ENCODE results near the gene TPH2. TPM values are rescaled to one million over a fixed set of nuclear protein-coding genes. Genes with fewer than 3 reads are reported as not detected.

The TPH2 gene
- total RNA-seq, 1 experiment from 2014 or later, result not detected

DNA sequence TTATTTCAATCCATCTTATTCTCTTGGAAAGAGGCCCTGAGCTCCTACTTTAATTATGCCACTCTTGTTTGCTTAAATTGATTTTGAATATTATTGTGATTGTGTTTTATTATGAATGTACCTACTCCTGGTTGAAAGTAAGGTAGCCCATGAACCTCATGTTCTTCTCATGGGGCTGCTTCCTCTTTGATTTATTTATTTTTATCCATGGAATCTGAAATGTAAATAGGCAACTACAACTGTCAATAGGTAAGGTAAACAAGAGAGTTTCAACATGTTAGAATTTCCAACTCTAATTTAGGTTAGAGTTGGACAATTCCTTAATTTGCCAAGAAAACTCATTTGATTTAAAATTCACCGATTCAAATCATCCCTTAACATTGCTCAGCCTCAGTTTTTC, 16.2 kb downstream of the TPH2 start:
- no peak for DNase-seq (ENCODE audit: low read depth)
- in situ Hi-C loops (cut with HindIII; ENCODE audit: low pct_unique_long_range_greater_than_20kb, low sequenced_read_pairs), result no loop called here

- in situ Hi-C loops (cut with HindIII; ENCODE audit: low pct_unique_long_range_greater_than_20kb, low sequenced_read_pairs), result no loop called here
- no peak for DNase-seq (ENCODE audit: low read depth)
Measured at GRCh38 chr12:71955970-71956369, 17.3 kb downstream of the TPH2 start.

- no peak for DNase-seq (ENCODE audit: low read depth)
- in situ Hi-C loops (cut with HindIII; ENCODE audit: low pct_unique_long_range_greater_than_20kb, low sequenced_read_pairs), result no loop called here
Measured at GRCh38 chr12:71958056-71958455, 19.4 kb downstream of the TPH2 start.

DNA sequence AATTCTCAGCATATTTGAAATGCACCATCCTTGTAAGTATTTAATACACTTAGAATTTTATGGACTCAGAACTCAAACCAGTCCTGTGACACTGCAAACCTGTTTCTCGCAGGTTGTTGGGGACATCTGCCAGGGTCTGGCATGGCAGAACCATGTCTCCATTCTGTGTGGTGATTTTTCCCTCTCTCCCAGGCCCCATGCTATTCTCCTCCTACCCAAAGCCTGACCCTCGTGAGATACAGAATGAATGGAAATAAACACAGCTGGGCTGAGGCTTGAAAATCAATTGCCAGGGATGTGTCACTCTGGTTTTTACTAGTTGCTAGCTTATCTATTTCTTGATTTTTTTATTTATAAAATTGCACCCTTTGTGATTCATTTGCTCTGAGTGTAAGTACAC, 19.8 kb downstream of the TPH2 start:
- in situ Hi-C loops (cut with HindIII; ENCODE audit: low pct_unique_long_range_greater_than_20kb, low sequenced_read_pairs), result no loop called here
- DNase-seq (ENCODE audit: low read depth), result no peak

- in situ Hi-C loops (cut with HindIII; ENCODE audit: low pct_unique_long_range_greater_than_20kb, low sequenced_read_pairs), result no loop called here
- no peak for DNase-seq (ENCODE audit: low read depth)
Measured at GRCh38 chr12:71958993-71959578, 20.4 kb downstream of the TPH2 start.

DNA sequence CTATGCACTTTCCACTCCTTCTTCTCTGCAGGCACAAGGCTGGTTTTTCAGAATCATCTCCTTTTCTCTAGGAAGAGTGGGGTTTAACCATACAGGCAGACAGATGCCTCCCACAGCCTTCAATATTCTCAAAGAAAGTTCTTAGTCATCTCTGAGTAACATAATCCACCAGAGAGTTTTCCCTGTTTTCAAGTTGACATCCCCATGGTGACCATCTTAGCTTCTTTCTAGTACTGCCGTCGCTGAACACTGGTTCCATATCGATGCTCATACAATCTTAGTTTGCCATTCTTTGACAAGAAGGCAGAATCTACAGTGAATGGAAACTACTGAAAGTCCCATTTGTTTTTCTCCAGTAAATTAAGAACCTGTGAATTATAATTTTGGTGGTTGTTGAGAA, 28.6 kb downstream of the TPH2 start:
- no peak for DNase-seq (ENCODE audit: low read depth)
- in situ Hi-C loops (cut with HindIII; ENCODE audit: low pct_unique_long_range_greater_than_20kb, low sequenced_read_pairs), result no loop called here

DNA sequence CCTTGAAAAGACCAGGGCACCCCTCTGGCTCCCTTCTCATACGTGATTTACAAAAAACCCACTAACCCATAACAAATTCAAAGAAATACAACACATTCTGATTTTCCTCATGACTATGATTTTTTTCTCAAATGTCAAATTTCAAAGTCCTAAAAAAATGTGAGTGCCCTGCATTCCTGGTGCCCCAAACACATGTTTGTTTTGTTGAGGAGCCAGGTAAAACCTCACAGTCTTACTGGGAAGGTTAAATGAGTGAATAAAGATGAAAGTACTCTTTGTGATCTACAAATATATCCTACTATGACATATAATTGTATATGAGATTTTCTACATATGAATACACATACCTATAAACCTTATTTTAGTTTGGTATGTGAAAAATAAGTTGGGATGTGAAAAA, 30.7 kb downstream of the TPH2 start:
- no peak for DNase-seq (ENCODE audit: low read depth)
- in situ Hi-C loops (cut with HindIII; ENCODE audit: low pct_unique_long_range_greater_than_20kb, low sequenced_read_pairs), result no loop called here

DNA sequence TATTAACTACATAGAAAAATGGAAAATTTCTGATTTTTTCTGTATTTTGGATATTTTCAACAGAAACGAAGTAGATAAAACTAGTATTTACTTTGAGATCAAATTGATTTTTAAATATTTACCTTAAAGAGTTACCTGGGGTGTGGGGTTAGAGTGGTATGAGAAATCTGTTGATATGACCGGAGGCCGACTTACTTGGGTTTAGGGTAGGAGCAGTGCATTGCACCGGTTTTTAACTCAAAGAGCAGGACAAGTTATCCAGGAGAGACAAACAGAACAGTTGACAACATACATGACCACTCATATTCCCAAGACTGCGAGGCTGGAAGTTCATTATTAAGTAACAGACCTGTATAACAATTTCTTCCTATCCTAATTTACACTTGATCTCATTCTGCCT, 31.4 kb downstream of the TPH2 start:
- in situ Hi-C loops (cut with HindIII; ENCODE audit: low pct_unique_long_range_greater_than_20kb, low sequenced_read_pairs), result no loop called here

DNA sequence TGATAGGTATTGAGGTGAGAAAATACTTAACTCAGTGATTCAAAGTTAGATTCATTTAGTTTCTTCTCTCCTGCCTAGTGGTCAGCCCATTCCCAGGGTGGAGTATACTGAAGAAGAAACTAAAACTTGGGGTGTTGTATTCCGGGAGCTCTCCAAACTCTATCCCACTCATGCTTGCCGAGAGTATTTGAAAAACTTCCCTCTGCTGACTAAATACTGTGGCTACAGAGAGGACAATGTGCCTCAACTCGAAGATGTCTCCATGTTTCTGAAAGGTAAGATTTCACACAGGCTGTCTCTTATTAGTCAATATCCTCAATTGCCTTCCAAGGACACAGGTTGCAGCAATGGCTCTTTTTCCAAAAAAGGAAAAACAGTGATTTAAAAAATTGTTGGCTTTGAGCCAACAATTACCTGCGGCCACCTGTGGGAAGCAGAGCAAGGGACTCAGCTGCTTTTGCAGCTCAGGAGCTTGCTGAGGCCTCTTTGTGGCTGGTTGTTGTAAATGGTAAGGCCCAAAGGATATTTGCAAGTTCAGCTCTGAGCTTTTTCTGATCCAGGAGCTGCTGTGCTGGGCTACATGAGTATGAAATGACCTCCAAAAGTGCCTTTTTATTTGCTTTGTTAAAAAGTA, 33.9 kb downstream of the TPH2 start:
- DNase-seq (ENCODE audit: low read depth), result no peak
- in situ Hi-C loops (cut with HindIII; ENCODE audit: low pct_unique_long_range_greater_than_20kb, low sequenced_read_pairs), result no loop called here

More for the DNA sequence above, 31.4 kb downstream of the TPH2 start:
- no peak for DNase-seq (ENCODE audit: low read depth)

GRCh38 chr12:71973687-71974086, 35.0 kb downstream of the TPH2 start:
- DNase-seq (ENCODE audit: low read depth), result no peak
- in situ Hi-C loops (cut with HindIII; ENCODE audit: low pct_unique_long_range_greater_than_20kb, low sequenced_read_pairs), result no loop called here

- in situ Hi-C loops (cut with HindIII; ENCODE audit: low pct_unique_long_range_greater_than_20kb, low sequenced_read_pairs), result no loop called here
- DNase-seq (ENCODE audit: low read depth), result no peak
Measured at GRCh38 chr12:71980538-71980937, 41.9 kb downstream of the TPH2 start.

GRCh38 chr12:71981149-71981548, 42.5 kb downstream of the TPH2 start:
- in situ Hi-C loops (cut with HindIII; ENCODE audit: low pct_unique_long_range_greater_than_20kb, low sequenced_read_pairs), result no loop called here
- no peak for DNase-seq (ENCODE audit: low read depth)

GRCh38 chr12:71994715-71995114, 56.1 kb downstream of the TPH2 start:
- in situ Hi-C loops (cut with HindIII; ENCODE audit: low pct_unique_long_range_greater_than_20kb, low sequenced_read_pairs), result no loop called here
- DNase-seq (ENCODE audit: low read depth), result no peak

DNA sequence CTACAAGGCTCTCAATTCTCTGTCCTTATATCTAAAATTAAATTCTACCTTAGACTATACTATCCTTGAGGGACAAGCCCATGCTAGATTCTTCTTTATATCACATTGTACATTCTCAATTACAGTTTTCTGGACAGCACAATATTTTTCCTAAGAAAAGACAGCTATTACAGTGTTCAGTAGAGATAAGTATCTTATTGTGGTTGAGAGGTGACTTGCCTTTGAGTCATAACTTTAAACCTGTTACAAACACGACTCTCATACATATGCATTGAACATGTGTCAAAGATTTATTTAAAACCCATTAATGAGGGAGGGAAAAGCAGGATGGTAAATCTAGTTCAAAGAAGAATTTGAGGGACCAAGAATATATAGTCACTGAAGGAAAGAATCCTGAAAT, 61.1 kb downstream of the TPH2 start:
- DNase-seq (ENCODE audit: low read depth), result peak; percentile 10
- in situ Hi-C loops (cut with HindIII; ENCODE audit: low pct_unique_long_range_greater_than_20kb, low sequenced_read_pairs), result no loop called here

- in situ Hi-C loops (cut with HindIII; ENCODE audit: low pct_unique_long_range_greater_than_20kb, low sequenced_read_pairs), result no loop called here
- no peak for DNase-seq (ENCODE audit: low read depth)
Measured at GRCh38 chr12:72000969-72001648, 62.5 kb downstream of the TPH2 start.

DNA sequence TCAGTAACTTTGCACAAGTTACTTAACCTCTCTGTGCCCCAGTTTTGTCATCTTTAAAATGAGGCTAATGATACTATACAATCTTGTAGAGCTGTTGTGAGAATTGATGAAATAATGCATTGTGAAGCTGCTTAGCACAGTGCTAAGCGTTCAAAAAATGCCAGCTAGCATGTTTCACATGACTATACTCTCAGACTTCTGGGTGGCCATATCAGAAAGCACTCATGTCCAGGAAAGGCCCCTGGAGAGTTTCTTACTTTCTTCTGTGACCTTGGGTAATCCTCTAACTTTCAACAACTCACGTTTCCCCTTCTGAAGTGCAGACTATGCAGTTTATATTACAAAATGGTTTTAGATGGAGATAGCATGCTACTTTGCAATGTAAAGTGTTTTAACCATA, 68.1 kb downstream of the TPH2 start:
- no peak for DNase-seq (ENCODE audit: low read depth)
- in situ Hi-C loops (cut with HindIII; ENCODE audit: low pct_unique_long_range_greater_than_20kb, low sequenced_read_pairs), result no loop called here

DNA sequence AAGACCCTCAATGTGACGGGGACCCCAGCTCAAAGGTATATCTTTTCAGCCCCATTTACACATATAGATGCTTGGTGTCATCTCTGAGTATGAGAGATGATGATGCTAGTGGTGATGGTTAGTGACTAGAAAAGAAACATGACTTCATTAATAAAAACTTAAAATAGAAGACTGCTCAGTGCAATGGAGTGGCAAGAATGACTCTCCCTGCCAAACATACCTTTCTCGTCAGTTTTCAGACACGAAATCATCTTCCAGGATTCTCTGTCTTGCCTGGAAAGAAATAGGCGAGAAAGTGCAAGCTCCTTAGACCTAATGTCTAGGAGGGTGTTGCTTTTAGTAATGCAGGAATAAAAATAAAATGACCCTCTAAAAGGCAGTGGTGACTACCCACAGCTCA, 71.7 kb downstream of the TPH2 start:
- in situ Hi-C loops (cut with HindIII; ENCODE audit: low pct_unique_long_range_greater_than_20kb, low sequenced_read_pairs), result no loop called here
- DNase-seq (ENCODE audit: low read depth), result peak; percentile 7

DNA sequence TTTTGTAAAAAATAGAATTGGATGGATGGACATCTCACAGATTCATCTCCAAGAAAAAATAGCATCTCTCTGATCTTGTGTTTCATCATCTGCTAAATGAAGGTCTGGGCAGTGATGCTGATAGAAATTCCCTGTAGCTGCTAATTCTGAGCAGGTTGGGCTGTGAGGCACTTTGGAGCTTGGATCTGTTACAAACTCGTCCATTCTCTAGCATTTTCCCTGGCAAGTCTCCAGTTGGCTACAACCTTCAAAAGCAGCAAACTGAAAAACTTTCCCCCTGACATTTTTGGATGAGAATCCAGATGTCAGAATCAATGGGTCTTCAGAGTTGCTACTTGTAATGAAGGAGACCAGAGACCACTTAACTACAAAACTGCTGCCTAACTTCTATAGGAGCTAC, 72.7 kb downstream of the TPH2 start:
- in situ Hi-C loops (cut with HindIII; ENCODE audit: low pct_unique_long_range_greater_than_20kb, low sequenced_read_pairs), result no loop called here
- no peak for DNase-seq (ENCODE audit: low read depth)

DNA sequence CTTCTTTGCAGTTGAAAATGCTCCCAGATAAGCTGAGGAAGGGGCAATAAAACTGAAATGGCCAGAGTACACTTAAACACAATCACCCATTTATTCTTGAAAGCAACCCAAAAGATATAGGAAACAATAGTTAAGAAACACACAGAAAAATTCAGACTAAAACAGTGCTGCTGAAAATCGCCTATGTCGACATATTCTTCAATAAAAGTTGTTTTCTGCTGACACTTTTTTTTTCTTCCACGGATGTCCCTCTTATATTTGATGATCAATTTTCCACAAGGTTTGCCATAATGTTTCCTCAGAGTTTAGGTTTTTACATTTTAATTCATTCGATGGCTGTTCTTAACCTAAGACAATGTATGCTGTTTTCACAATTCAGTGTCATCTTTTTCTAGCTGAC, 74.2 kb downstream of the TPH2 start:
- in situ Hi-C loops (cut with HindIII; ENCODE audit: low pct_unique_long_range_greater_than_20kb, low sequenced_read_pairs), result no loop called here

DNA sequence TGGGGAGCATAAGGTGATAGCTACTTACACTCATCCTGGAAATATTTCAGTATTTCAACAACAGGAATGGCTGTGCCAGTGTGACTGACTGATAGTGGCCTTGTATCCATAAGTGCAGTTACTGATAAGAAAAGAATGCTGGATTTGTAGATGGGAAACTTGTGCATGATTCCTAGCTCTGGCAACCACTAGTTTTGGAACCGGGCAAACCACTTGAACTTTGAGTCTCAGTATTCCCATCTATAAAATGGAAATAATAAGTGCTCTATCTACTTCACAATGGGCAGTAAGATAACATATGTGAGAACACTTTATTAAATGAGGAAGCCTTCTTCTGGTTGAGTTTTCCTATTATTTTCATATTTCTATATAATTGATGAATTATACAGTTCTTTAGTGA, 77.2 kb downstream of the TPH2 start:
- no peak for DNase-seq (ENCODE audit: low read depth)
- in situ Hi-C loops (cut with HindIII; ENCODE audit: low pct_unique_long_range_greater_than_20kb, low sequenced_read_pairs), result no loop called here

More for the DNA sequence above, 74.2 kb downstream of the TPH2 start:
- DNase-seq (ENCODE audit: low read depth), result no peak
